HG02970 (cell line): ENCODE results near the gene TENM4.
"Not testable (repeated sequence)": the region's sequence is repeated elsewhere in the genome, so short reads cannot be mapped to it uniquely, and the experiment has no call there.

Experiments
- ATAC-seq: cut with Tn5 transposase; IDR thresholded peaks from one replicate; pipeline ENCODE4 v1.9.1; 2021; ENCODE audit warnings: mild to moderate bottlenecking, moderate library complexity, moderate number of reproducible peaks; ENCODE audit not compliant: unreplicated experiment, low FRiP score

Gene TENM4

DNA sequence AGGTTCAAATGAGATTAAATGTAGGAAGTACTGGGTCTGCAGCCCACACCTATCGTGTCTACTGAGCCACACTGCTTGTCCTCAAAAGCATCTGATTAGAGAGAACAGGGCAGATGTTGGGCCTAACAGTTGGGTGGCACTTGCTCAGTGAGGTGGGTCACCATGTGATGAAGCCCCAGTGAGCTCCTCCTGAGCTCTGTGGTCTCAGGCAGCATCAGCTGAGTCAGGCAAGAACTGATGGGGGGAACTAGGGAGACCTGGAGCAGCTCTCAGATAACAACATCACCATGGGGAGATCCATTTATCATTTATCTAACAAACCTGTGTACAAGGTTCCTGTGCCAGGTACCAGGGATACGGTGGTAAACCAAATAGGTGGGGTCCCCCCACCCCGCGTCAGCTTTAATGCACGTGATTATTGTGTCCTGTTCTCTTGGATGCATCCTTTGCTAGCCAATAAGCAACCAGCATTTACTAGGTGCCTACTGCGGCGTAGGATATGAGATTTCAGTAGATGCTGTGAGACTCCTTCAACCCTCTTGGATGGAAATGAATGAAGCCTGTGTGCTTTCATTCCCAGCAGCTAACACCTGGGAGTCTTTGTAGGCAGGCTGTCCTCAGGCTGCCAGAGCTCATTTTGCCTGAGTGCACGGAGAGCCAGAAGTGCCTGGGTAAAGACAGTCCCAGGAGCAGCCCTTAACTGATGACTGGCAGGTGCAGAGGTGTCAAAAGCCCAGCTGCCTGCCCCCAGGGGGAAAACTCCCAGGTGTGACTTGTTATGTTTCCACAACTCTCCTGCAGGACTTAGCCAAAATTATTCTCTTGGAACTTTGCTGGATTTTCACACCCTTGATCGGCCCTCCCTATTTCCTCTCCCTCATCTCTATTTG is 792.6 kb downstream of the TENM4 start:
- no peak for ATAC-seq

DNA sequence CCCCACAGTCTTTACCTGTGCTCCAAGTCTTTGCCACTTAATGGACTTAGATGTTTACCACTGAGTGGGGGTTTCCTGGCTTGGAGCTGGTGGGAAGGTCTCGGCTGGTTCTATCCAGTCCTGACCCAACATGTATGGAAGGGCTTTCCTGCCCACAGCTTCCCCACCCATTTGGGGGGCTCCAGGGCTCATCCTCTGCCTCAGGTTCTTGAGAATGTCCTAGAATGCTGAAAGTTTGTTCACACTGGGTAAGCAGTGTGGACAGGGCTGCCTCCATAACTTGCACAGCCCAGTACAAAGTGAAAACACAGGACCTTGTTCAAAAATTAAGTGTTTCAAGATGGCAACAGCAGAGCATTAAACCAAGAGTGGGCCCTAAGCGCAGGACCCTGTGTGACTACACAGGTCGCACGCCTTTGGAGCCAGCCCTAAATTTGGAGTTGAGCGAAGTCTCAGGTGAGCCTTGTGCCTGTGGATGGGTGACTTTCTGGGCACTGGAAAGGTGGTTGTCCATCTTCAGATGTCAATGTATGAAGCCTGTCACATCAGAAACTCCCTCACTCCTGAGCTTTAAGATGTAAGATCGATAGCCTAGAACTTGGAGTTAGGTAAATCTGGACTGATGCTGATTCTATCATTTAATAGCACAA is 793.4 kb downstream of the TENM4 start:
- no peak for ATAC-seq

DNA sequence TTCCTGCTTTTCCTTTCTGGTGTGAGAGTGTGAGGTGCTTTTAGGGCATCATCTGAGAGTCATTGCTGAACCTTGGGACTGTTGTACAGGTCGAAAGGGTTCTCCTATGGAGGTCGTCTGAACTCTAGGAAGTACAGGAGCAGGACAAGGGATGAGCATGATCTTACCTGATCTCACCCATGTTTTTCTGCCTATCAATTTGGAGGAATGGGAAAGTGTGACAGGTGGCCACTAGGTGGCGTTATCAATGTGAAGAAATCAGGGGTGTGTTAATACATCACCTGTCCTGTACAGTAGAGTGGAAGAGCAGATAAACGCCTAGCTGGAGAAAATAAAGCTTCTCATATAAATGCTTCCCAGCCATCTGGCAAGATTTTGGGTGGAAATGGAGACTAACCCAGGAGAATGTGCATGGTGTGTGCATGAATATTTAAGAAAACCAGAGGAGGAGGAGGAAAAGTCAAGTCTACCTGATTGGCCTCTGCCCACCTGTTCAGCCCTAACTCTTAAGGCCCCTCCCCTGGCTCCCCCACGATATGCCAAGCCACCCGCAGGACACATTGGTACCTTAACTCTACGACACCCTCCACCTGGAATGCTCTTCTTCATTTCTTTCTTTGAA is 794.2 kb downstream of the TENM4 start:
- ATAC-seq, result no peak

DNA sequence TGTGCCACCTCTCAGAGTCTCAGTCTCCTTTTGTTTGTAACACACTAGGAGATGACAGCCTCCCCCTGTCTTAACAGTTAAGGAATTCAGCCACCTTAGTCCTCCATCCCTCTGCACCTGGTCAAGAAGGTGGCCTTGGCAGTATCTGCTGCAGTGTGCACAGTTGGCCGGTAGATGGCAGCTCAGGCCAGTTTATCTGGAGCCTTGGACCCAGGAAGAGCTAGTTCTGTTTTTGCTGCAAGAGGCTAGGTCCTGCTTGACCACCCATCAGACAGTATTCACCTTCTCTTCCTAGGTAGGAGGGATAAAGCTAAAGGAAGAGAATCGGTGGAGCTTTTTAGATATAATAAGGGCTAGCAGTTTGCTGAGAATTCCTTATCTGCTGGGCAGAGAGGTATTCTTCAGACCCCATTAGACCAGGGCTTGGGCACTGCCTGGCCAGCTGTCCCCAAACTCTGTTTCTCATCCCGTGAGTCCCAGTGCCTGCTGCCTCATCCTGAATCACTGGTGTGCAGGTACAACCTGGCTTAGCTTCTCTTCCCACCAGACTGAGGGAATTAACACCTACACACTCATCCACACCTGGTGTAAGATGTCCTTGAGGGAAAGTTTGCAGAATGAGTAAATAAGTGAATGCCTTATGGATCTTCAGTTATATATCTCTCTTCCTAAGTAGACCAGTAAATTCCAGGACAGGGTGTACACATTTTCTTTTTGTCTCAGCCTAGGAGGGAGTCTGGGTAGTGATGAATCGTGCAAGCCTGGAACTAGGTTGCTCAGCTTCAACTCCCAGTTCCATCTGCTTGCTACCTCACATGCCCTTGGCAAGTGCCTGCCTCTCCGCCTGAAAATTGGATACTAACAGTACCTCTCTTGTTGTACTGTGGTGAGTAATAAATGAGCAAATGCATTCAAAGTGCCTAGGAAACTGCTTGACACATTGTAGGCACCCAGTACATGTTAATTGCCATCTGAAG is 795.3 kb downstream of the TENM4 start:
- ATAC-seq, result no peak

DNA sequence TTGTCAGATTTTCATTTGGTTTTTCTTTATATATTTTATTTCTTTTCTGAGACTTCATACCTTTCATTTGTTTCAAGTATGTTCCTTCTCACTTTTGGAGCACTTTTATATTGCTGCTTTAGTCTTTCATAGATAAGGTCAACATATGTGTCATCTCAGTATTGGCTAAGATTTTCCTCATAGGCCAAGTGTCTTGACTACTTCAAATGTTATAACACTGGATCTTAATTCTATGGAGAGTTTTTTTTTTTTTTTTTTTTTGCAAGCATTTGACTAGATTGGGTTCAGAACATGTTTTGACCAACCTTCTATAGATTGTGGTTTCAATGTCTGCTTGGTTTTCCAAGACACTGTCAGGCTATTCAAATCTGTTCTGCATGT is 797.2 kb downstream of the TENM4 start:
- no peak for ATAC-seq

DNA sequence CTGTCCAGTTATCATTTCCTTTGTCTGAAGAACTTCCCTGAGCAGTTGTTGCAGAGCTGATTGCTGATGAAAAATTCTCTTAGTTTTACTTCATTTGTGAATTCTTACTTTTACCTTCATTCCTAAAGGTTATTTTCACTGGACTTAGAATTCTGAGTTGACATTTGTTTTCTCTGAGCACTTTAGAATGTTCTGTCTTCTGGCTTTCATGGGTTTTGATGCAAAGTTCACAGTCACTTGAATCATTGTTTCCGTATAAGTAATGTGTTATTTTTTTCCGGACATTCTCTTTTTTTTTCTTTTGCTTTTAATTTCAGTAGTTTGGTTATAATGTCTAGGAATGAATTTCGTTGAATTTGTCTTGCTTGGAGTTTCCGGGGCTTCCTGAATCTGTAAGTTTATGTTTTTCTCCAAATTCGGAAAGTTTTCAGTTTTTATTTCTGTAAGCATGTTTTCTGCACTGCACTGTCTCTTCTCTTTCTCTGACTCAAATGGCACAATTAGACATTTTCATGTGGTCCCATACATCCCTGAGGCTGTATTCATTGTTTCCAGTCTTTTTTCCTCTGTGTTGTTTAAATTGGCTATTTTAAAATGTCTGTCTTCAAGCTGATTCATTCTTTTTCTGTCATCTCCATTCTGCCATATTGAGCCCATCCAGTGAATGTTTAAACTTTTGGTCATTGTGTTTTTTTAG is 797.7 kb downstream of the TENM4 start:
- no peak for ATAC-seq

DNA sequence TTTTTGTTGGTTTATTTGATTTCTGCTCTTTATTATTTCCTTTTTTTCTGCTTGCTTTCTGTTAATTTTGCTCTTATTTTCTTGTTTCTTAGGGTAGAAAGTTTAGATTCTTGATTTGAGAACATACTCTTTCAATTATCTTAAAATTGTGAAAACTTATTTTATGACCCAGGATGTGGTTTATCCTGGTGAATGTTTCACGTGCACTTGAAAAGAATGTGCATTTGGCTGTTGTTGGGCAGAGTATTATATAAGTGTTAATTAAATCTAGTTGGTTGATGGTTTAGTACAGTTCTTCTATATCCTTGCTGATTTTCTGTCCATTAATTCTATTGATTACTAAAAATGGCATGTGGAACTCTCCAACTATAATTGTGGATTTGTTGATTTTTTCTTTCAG is 799.3 kb downstream of the TENM4 start:
- ATAC-seq, result no peak

DNA sequence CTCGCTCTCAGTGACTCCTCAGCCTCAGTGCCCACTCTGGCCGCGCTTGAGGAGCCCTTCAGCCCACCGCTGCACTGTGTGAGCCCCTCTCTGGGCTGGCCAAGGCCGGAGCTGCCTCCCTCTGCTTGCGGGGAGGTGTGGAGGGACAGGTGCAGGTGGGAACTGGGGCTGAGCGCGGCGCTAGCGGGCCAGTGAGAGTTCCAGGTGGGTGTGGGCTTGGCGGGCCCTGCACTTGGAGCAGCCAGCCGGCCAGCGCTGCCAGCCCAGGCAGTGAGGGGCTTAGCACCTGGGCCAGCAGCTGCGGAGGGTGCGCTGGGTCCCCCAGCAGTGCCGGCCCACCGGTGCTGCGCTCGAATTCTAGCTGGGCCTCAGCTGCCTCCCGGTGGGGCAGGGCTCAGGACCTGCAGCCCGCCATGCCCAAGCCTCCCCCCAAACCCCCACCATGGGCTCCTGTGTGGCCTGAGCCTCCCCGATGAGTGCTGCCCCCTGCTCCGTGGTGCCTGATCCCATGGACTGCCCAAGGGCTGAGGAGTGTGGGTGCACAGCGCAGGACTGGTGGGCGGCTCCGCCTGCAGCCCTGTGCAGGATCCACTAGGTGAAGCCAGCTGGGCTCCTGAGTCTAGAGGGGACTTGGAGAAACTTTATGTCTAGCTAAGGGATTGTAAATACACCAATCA is 802.0 kb downstream of the TENM4 start:
- ATAC-seq, result no peak

DNA sequence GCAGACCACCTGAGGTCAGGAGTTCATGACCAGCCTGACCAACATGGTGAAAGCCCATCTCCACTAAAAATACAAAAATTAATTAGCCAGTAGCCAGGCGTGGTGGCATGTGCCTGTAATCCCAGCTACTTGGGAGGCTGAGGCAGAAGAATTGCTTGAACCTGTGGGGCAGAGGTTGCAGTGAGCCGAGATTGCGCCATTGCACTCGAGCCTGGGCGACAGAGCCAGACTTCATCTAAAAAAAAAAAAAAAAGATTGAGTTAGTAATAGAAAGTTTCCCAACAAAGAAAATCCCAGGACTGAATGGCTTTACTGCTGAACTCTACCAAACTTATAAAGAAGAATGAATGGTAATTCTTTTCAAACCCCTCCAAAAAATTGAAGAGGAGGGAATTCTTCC is 803.3 kb downstream of the TENM4 start:
- ATAC-seq, result not testable (repeated sequence)

DNA sequence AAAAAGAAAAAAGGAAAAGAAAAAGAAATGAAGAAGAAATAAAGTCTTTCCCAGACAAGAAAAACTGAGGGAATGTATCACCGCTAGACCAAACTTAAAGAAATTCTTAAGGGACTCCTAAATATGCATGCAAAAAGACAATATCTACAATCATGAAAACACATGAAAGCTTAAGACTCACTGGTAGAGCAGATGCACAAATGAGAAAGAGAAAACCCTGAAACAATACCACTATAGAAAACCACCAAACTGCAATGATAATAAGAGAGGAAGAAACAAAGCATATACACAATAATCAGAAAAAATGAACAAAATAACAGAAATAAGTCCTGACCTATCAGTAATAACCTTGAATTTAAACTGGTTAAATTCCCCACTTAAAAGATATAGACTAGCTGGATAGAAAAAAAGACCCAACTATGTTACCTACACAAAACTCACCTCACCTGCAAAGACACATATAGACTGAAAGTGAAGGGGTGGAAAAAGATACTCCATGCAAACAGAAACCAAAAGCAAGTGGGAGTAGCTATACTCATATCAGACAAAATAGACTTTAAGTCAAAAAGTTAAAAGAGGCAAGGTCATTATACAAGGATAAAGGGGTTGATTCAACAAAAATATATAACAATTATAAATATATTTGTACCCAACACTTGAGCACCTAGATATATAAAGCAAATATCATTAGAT is 804.9 kb downstream of the TENM4 start:
- ATAC-seq, result no peak

DNA sequence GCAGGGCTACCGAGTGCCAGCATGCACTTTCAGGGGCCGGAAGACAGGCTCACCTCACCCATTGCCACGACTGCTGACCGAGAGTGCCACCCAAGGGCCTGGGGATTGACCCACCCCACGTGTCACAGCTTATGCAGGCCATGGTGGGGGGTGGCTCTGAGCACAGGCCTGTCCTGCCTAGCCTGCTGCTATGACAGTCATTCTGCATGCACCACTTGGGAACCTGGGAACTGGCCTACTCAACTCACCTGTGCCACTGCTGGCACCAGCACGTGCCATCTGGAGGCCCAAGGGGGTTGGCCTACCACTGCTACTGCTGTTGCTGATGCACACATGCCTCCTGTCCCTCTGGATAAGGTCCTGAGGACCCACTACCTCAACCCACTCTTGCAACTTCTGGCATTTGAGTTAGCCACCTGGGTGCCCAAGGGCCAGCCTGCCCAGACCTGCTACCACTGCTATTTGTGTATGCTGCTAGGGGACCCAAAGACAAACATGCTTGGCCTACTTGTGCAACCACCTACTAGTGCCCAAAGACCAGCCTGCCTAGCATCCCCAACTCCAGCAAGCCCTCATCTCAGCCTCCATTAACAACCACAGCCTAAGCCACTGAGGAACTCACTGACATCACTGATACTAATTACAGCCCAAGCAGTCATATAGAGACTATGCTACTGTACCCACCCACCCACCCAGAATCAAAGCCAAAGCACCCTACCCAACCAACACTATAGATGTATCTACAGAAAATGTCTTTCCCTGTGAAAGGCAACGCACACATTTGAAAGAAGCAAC is 807.1 kb downstream of the TENM4 start:
- ATAC-seq, result no peak

DNA sequence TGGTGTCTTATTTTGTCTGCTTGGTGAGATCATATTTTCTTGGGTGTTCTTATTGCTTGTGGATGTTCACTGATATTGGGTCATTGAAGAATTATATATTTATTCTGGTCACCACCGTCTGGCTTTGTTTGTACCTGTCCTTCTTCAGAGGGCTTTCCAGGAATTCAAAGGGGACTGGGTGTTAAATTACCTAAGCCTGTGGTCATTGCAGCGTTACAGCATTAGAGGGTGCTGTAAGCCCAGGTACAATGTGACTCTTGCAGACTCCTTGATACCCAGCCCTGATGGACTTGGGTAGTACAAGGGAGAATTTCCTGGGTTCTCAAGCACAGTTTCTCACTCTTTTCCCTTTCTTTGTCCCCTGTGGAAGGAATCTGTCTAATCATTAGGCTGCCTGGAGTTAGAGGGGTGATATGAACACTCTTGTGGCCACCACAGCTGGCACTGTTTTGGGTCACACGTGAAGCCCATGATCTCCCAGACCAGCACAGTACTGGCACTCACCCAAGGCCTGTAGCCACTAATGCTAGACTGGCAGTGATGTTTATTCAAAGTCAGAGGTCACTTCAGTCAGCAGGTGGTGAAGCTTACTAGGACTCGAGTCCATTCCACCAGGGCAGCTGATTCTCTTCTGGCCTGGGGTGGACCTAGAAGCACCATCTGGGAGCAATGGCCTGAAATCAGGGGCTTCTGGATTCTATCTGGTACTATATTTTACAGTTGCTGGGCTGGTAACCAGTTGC is 810.1 kb downstream of the TENM4 start:
- ATAC-seq, result no peak

DNA sequence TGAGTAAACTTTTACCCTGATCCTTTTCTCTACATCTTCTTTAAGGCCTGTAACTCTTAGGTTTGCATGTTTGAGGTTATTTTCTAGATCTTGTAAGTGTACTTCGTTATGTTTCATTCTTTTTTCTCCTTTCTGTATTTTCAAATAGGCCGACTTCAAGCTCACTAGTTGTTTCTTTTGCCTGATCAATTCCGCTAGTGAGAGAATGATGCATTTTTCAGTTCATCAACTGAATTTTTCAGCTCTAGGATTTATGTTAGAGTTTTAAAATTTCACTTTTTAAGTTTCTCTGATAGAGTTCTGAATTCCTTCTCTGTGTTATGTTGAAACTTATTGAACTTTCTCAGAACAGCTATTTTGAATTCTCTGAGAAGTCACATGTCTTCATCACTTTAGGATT is 810.7 kb downstream of the TENM4 start:
- no peak for ATAC-seq

DNA sequence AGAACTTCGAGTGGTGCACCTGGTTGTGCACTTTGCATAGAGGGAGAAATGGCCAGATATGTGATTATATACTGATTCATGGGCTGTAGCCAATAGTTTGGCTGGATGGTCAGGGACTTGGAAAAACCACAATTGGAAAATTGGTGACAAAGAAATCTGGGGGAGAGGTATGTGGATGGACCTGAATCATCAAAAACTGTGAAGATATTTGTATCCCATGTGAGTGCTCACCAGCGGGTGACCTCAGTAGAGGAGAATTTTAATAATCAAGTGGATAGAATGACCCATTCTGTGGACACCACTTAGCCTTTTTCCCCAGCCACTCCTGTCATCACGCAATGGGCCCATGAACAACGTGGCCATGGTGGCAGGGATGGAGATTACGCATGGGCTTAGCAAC is 818.2 kb downstream of the TENM4 start:
- ATAC-seq, result no peak

DNA sequence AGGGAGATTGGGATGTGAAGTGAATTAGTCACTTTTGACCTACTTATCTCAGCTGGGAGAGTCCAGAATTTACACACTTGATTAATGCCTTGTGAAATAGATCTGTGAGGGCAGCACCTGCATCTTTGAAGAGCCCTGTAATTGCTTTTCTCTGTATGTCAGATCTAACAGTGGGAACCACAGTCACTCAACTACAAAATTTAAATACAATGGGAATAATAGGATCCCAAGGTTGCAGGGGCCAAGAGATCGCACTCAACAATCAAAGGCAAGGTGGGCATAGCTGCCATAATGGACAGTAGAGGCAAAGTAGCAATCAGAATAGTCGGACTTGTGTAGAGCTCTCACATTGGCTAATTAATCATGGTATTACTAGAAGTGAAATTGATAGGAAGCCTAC is 820.7 kb downstream of the TENM4 start:
- no peak for ATAC-seq

DNA sequence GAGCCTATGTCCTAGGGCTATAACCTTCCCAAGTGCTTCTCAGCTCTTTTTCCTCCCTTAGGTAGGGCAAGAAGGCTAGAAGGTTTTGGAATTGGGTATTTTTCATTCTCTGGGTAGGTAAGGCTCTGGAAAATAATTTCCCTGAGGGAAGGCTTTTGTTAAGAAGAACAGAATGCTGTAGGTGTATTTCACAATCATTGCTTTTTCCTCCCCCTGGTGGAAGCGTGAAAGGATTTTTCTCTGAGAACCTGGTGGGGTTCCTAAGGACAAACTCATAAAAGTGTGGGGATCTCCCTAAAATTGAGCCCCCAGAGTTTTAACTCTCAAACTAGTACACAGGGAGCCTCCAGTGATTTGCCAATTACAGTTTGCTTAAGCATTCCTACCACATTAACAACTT is 825.1 kb downstream of the TENM4 start:
- no peak for ATAC-seq

DNA sequence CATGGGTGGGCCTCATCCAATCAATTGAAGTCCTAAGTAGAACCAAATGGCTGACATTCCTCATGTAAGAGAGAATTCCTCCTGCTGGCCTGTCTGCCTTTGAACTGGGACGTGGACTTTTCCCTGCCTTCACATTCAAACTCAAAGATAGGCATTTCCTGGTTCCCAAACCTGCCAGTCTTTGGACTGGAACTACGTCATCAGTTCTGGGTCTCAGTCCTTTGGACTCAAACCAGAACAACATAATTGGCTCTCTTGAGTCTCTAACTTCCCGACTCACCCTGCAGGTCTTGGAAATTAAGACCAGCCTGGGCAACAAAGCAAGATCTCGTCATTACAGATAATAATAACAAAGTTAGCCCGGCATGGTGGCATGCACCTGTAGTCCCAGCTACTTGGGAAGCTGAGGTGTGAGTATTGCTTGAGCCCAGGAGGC is 827.4 kb downstream of the TENM4 start:
- ATAC-seq, result no peak
